Heart right ventricle (tissue), 16 donors: ENCODE data around the gene SYTL4. TPM values are rescaled to one million over a fixed set of nuclear protein-coding genes. Genes with fewer than 3 reads are reported as not detected.

Source experiments
- ATAC-seq, 8 donors: fragments of 200-7000 bp; cut with Tn5 transposase; one replicate each; pipeline ENCODE4 v1.9.1; 2020; ENCODE audit warnings: mild to moderate bottlenecking in 8 of 8, moderate library complexity in 8 of 8, moderate number of reproducible peaks in 1 of 8
- DNase-seq, 2 donors: peaks; one replicate each; pipeline ENCODE4 v3.0.0-alpha.2; 2020
- H3K27ac ChIP-seq, 10 donors: fragments of 200-600 bp; sonication (generic) in 2 of 10; one replicate each; pipeline versions ENCODE4 v1.5.0 to v1.8.0; 2020 to 2022; ENCODE audit warnings: mild to moderate bottlenecking in 3 of 10
- H3K27me3 ChIP-seq, 7 donors: fragments of 200-600 bp; one replicate each; pipeline ENCODE4 v1.8.0; 2021 to 2022; ENCODE audit warnings: mild to moderate bottlenecking in 2 of 7
- H3K36me3 ChIP-seq, 9 donors: fragments of 200-600 bp; sonication (generic) in 1 of 9; one replicate each; pipeline versions ENCODE4 v1.5.0 to v1.8.0; 2020 to 2022; ENCODE audit warnings: mild to moderate bottlenecking in 2 of 9
- H3K4me1 ChIP-seq, 9 donors: fragments of 200-600 bp; sonication (generic) in 1 of 9; one replicate each; pipeline versions ENCODE4 v1.5.0 to v1.8.0; 2020 to 2022; ENCODE audit warnings: mild to moderate bottlenecking in 4 of 9
- H3K4me3 ChIP-seq, 10 donors: fragments of 200-600 bp; sonication (generic) in 2 of 10; one replicate each; pipeline versions ENCODE4 v1.5.0 to v1.8.0; 2020 to 2022; ENCODE audit warnings: mild to moderate bottlenecking in 7 of 10, moderate library complexity in 2 of 10
- H3K9me3 ChIP-seq, 11 donors: fragments of 200-600 bp in 10 of 11; sonication (generic) in 2 of 11; one replicate each; pipeline versions ENCODE4 v1.5.0 to v1.8.0; 2013 to 2022; ENCODE audit warnings: mild to moderate bottlenecking in 2 of 11, control low read depth in 1 of 11, moderate library complexity in 1 of 11
- WGBS, 2 donors: extraction: QIAGEN DNeasy Blood & Tissue Kit; methylation state at CpG; one replicate each; pipeline ENCODE4 v1.1.7; 2013; ENCODE audit warnings: inconsistent platforms in 1 of 2; 5-methylcytosine and 5-hydroxymethylcytosine counted together
- intact Hi-C, 10 donors: fragments of 100-400 bp; cut with DNase I; formaldehyde crosslinking; loops; one replicate each; pipeline versions ENCODE4 v1.11.1 to v1.14.2; 2022
- polyA plus RNA-seq, 2 donors: library from polyadenylated mRNA; stranded (reverse); fragments of 200-250 nt; gene quantifications; one replicate each; pipeline ENCODE4 v1.2.3, GENCODE V29; 2013
- total RNA-seq, 10 donors: library from RNA; stranded (reverse); fragmentation: NEBNext Ultra II Directional in 3 of 10; extraction: Animal tissue kit (Norgen Biotek cat#: 25700) in 3 of 10; gene quantifications; one replicate each; pipeline versions ENCODE4 v1.2.1 to v1.2.4, GENCODE V29; 2021 to 2023
- TF ChIP-seq, protein P1 (sequence below), 9 donors: fragments of 200-600 bp; sonication (generic) in 2 of 9; IDR thresholded peaks; one replicate each; pipeline versions ENCODE4 v1.5.0 to v1.8.0; 2021 to 2022; ENCODE audit warnings: antibody characterized with exemption in 9 of 9, mild to moderate bottlenecking in 5 of 9, moderate library complexity in 1 of 9
- donor health status: Arrhythmogenic right ventricular cardiomyopathy.
- donor health status: ischemic (EF 13 %, LVEDD 7.1; RV severe dilation, severe dysfunction).
- donor health status: healthy with polysubstance abuse.
- donor health status: DM: no; HTN: yes; CAD: no.
- donor health status: DM: no; HTN: no; CAD: no.
- donor health status: ischemic (EF 25% LVEDD 6.9; RV normal size, moderate dysfunction).
- donor health status: ischemic (EF 25% LVEDD 5.7; RV mildly dilated, moderate dysfunction).
- donor health status: healthy.
- donor health status: DM: yes; HTN: yes; CAD: no.
- donor health status: Ischemic cardiomyopathy.
- donor health status: ischemic (EF 35%, LVEDD 5.7; RV mildly dilated, moderate dysfunction).
- donor health status: nonischemic (EF 11% LVEDD 7.7; RV severe dilation, severe dysfunction).
- donor health status: DM: yes; HTN: yes; CAD: no.
- donor health status: PGD.
- donor health status: ischemic (EF 29% LVEDD 5.4; RV normal size, mild dysfunction).
- donor health status: nonischemic (EF 23%, LVEDD 6.1; RV moderate dilation, normal function).

The SYTL4 gene
- total and polyA plus RNA-seq, 12 donors, result 0.95 to 4.0 (median 2.2) TPM

DNA sequence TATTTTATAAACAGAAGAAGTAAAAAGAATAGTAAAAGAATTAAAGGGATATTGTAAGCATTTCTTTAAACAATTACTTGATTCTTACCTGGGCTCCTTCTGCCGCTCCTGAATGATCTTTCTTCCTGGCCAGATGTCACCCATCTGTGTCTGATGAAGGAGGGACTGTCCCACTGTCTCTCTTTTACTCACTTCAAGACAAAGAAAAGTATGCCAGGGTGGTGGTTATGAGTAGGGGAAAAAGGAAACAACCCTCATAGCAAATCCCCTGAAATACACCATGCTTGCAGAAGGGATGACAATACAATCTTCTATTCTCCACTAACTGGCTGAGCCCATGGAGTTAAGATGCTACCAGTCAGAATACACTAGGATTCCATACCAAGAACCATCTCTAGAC lies 31.1 kb downstream of the SYTL4 start:
- H3K4me3 ChIP-seq, result no peak overlapping the region
- WGBS, 2 donors, result 96 to 100% methylated on average over 1 of the region's 1 CpG
- DNase-seq (no peak), ATAC-seq (no peak)
- intact Hi-C loops, result no loop called here
- peaks cover 0 to 9% (median 0%) of the 10 kb centered on the region in 9 donors for H3K36me3 ChIP-seq
- TF ChIP-seq, protein P1, sequence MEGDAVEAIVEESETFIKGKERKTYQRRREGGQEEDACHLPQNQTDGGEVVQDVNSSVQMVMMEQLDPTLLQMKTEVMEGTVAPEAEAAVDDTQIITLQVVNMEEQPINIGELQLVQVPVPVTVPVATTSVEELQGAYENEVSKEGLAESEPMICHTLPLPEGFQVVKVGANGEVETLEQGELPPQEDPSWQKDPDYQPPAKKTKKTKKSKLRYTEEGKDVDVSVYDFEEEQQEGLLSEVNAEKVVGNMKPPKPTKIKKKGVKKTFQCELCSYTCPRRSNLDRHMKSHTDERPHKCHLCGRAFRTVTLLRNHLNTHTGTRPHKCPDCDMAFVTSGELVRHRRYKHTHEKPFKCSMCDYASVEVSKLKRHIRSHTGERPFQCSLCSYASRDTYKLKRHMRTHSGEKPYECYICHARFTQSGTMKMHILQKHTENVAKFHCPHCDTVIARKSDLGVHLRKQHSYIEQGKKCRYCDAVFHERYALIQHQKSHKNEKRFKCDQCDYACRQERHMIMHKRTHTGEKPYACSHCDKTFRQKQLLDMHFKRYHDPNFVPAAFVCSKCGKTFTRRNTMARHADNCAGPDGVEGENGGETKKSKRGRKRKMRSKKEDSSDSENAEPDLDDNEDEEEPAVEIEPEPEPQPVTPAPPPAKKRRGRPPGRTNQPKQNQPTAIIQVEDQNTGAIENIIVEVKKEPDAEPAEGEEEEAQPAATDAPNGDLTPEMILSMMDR (IDR thresholded peaks at IDR 0.05), result no peak
- H3K9me3 ChIP-seq, result no peaks in the 10 kb centered on the region
- H3K27ac ChIP-seq, result no peak overlapping the region
- H3K4me1 ChIP-seq, result no peaks in the 10 kb centered on the region
- H3K27me3 ChIP-seq, result peaks cover 0 to 38% (median 0%) of the 10 kb centered on the region in 7 donors

- Histone ChIP-seq H3K27me3 (peaks cover 0 to 42% (median 0%) of the 10 kb centered on the region in 7 donors), H3K4me1 (no peaks in the 10 kb centered on the region), H3K36me3 (peaks cover 0 to 9% (median 0%) of the 10 kb centered on the region in 9 donors), H3K9me3 (no peaks in the 10 kb centered on the region), H3K27ac (no peak overlapping the region), H3K4me3 (no peak overlapping the region)
- ATAC-seq, result no peak
- TF ChIP-seq, protein P1 (IDR thresholded peaks at IDR 0.05), result no peak
- intact Hi-C loops, result no loop called here
- DNase-seq, result no peak
These were observed 33.4 kb downstream of the SYTL4 start for GRCh38 chrX:100698551-100698950.

- WGBS, 2 donors, result 82 to 83% methylated on average over 3 of the region's 3 CpGs
- DNase-seq, result no peak
- intact Hi-C loops, result no loop called here
These were observed 35.1 kb downstream of the SYTL4 start for GRCh38 chrX:100696699-100697351.

DNA sequence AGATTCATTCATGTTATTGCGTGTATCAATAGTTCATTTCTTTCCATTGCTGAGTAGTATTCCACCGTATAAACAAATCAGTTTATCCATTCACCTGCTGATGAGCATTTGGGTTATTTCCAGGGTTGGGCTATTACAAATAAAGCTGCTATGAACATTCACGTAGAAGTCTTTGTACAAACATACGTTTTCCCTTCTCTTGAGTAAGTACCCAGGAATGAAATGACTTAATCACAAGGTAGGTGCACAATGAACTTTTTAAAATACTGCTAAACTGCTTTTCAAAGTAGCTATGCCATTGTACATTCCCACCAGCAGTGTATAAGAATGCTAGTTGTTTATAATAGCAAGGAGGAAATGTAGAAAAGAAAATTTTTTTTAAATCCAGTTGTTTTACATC lies 35.9 kb downstream of the SYTL4 start:
- TF ChIP-seq, protein P1 (IDR thresholded peaks at IDR 0.05), result no peak
- intact Hi-C loops, result no loop called here
- H3K9me3 ChIP-seq, result no peaks in the 10 kb centered on the region

More at GRCh38 chrX:100696699-100697351, 35.1 kb downstream of the SYTL4 start:
- TF ChIP-seq, protein P1 (IDR thresholded peaks at IDR 0.05), result no peak
- Histone ChIP-seq H3K4me3 (no peak overlapping the region), H3K36me3 (peaks cover 0 to 9% (median 0%) of the 10 kb centered on the region in 9 donors), H3K9me3 (no peaks in the 10 kb centered on the region), H3K4me1 (no peaks in the 10 kb centered on the region), H3K27ac (no peak overlapping the region), H3K27me3 (peaks cover 0 to 46% (median 0%) of the 10 kb centered on the region in 7 donors)
- no peak for ATAC-seq

More for the DNA sequence above, 35.9 kb downstream of the SYTL4 start:
- Histone ChIP-seq H3K36me3 (peaks cover 0 to 6% (median 0%) of the 10 kb centered on the region in 9 donors), H3K27ac (no peak overlapping the region), H3K27me3 (peaks cover 0 to 39% (median 0%) of the 10 kb centered on the region in 7 donors), H3K4me1 (no peaks in the 10 kb centered on the region), H3K4me3 (no peak overlapping the region)
- ATAC-seq (no peak), DNase-seq (no peak)
- 84% methylated on average over 4 of the region's 4 CpGs for WGBS, 2 donors
